ENCODE results near the gene GLCE. TPM values are rescaled to one million over a fixed set of nuclear protein-coding genes. Genes with fewer than 3 reads are reported as not detected.

GLCE gene
- total and polyA plus RNA-seq, 9 of the 15 experiments (the other 6 are each of a cell fraction or from before 2014, with no cell fraction given): 4.6 to 12.3 (median 10.6) TPM

- TF ChIP-seq, protein P1, sequence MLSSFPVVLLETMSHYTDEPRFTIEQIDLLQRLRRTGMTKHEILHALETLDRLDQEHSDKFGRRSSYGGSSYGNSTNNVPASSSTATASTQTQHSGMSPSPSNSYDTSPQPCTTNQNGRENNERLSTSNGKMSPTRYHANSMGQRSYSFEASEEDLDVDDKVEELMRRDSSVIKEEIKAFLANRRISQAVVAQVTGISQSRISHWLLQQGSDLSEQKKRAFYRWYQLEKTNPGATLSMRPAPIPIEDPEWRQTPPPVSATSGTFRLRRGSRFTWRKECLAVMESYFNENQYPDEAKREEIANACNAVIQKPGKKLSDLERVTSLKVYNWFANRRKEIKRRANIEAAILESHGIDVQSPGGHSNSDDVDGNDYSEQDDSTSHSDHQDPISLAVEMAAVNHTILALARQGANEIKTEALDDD (IDR thresholded peaks at IDR 0.05): peak; percentile 39; the same call in 1 of the 2 replicates
- TF ChIP-seq, protein P2, sequence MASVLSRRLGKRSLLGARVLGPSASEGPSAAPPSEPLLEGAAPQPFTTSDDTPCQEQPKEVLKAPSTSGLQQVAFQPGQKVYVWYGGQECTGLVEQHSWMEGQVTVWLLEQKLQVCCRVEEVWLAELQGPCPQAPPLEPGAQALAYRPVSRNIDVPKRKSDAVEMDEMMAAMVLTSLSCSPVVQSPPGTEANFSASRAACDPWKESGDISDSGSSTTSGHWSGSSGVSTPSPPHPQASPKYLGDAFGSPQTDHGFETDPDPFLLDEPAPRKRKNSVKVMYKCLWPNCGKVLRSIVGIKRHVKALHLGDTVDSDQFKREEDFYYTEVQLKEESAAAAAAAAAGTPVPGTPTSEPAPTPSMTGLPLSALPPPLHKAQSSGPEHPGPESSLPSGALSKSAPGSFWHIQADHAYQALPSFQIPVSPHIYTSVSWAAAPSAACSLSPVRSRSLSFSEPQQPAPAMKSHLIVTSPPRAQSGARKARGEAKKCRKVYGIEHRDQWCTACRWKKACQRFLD (CRISPR knock-in tag; IDR thresholded peaks at IDR 0.05): no peak
These were observed 92.7 kb downstream of the GLCE start (continued) for GRCh38 chr15:69253156-69253555.

- Histone ChIP-seq H2AFZ (ENCODE audit: low read depth, low read length) (no peak overlapping the region), H3K4me3 (no peak overlapping the region), H3K9me3 (replicated peaks; ENCODE audit: control insufficient read depth, insufficient read depth, low read depth, low read length) (no peaks in the 10 kb centered on the region), H4K20me1 (replicated peaks; ENCODE audit: control insufficient read depth, insufficient read depth, low read length) (no peaks in the 10 kb centered on the region), H3K4me1 (replicated peaks in 1 of 2; ENCODE audit: control insufficient read depth in 2 of 2, insufficient read depth in 2 of 2, low read length in 2 of 2) (no peaks in the 10 kb centered on the region), H3K9ac (ENCODE audit: insufficient read depth in 1 of 2, low read depth in 2 of 2, low read length in 2 of 2) (no peak overlapping the region), H3K27me3 (ENCODE audit: control insufficient read depth in 2 of 2, insufficient read depth in 2 of 2, low read length in 2 of 2) (peaks cover 0 to 4% of the 10 kb centered on the region in 2 experiments; a peak in 1 of 5 replicates), H3K27ac (ENCODE audit: extremely low read depth, low read depth, low read length) (no peak overlapping the region), H3K36me3 (ENCODE audit: control insufficient read depth, insufficient read depth, low read length) (no peaks in the 10 kb centered on the region), H3K9me1 (ENCODE audit: control insufficient read depth, insufficient read depth, low read length) (no peaks in the 10 kb centered on the region), H3K4me2 (ENCODE audit: insufficient read depth, low read length) (no peak overlapping the region), H3K79me2 (ENCODE audit: control insufficient read depth, insufficient read depth, low read length) (no peaks in the 10 kb centered on the region)
- ChIA-PET POLR2A (interaction anchor here (0.6 kb wide), 3 partner anchors 12 to 304 kb away, joined by 3 read pairs; no protein-coding TSS in a partner anchor), CTCF (ENCODE audit: low intra/inter-chr PET ratio) (interaction anchor here (1.8 kb wide), 1 partner anchor 206 kb away, joined by 7 read pairs; no protein-coding TSS in a partner anchor)
- intact Hi-C loops (cut with micrococcal nuclease): loop anchor here (2.0 kb wide), 1 partner anchor 207 kb away; no protein-coding TSS in a partner anchor
- peak; percentile 72 for FAIRE-seq
- no TSS peak for BruUV-seq (replicated peaks)
- in situ Hi-C loops (cut with MboI): no loop called here
- WGBS (ENCODE audit: insufficient coverage, low coverage, missing lambda C conversion rate): 4% methylated on average over 5 of the region's 5 CpGs
- DNase-seq (ENCODE audit: extremely low read depth in 1 of 4, low spot score in 3 of 4): peak in 1 of 4 experiments; percentile 27
- no peak for ATAC-seq
- TF ChIP-seq CHAMP1 (IDR thresholded peaks at IDR 0.05): no peak
- TF ChIP-seq CHD2 (IDR thresholded peaks at IDR 0.05; ENCODE audit: low read depth, low read length): no peak
- 0 out of 2 replicates have a peak, but pooled peaks have one; percentile 17 for TF ChIP-seq DEAF1 (CRISPR knock-in tag; IDR thresholded peaks at IDR 0.05)
These were observed 105.0 kb downstream of the GLCE start for GRCh38 chr15:69265347-69265955.
